ENCODE measurements around the gene WSCD2. TPM values are rescaled to one million over a fixed set of nuclear protein-coding genes. Genes with fewer than 3 reads are reported as not detected.

The WSCD2 gene
- polyA plus RNA-seq, 3 donors from 2014 or later: not detected

DNA sequence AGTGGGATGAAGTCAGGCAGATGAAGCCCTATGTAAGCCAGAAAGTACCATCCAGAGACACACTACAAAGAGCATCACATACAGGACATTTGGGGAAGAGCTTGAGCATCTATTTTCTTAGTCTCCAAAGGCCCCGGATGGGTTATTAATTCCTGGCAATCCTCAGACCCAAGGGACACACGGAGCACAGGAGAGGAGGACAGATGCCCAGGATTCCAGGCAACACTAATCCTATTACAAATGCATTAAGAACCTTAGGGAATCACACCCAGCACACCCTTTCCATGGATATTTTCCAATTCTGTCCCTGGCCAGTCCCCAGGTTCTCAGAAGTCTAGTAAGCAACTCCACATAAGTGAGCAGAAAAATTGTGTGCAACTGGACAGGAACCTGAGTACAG, 144.1 kb downstream of the WSCD2 start:
- Mint-ChIP-seq H3K36me3 (peaks cover 0 to 5% (median 0%) of the 10 kb centered on the region in 3 donors), H3K27ac (no peak overlapping the region), H3K27me3 (ENCODE audit: low read depth in 3 of 3) (peaks cover 0 to 2% (median 2%) of the 10 kb centered on the region in 3 donors), H3K4me3 (no peak overlapping the region), H3K4me1 (peaks cover 23 to 32% of the 10 kb centered on the region in 2 donors), H3K9me3 (no peaks in the 10 kb centered on the region)
- DNase-seq: no peak

DNA sequence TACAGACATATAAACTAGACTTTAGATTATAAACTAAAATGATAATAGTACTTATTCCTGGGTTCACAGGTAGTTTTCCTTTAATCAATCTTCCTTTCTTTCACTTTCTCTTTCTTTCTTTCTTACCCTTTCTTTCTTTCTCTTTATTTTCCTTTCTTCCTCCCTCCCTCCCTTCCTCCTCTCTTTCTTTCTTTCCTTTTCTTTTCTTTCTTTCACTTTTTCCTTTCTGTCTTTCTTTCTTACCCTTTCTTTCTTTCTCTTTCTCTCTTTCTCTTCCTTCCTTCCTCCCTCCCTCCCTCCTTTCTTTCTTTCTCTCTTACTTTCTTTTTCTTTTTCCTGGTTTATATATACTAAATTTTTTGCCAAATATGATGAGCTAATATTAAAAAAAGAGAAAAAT, 148.5 kb downstream of the WSCD2 start:
- Mint-ChIP-seq H3K27me3 (ENCODE audit: low read depth in 3 of 3) (peaks cover 0 to 2% (median 2%) of the 10 kb centered on the region in 3 donors), H3K4me3 (no peak overlapping the region), H3K36me3 (peaks cover 0 to 5% (median 0%) of the 10 kb centered on the region in 3 donors)

DNA sequence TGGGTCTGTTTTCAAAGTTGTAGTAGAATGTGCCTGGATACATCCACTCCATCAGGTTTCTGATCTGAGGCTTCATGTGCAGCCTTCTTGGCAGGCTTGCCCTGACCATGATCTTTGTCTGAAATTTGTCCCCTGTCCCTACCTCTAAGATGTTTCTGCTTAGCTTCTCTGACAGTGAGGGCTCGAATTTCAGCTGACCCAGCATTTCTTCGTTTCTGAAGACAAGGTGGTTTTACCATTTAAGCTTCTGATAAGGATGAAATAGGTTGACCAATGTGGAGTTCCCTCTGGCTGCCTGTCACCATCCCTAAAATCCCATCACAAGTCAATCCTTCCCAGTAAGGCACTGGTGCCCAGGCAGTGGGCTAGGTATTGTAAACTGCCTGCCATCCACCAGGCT, 153.1 kb downstream of the WSCD2 start:
- H3K4me3 Mint-ChIP-seq: peak overlapping the region; percentile 54 to 86 (median 74)
- DNase-seq: no peak
- peak overlapping the region; percentile 21 to 88 (median 62) for H3K27ac Mint-ChIP-seq
- H3K9me3 Mint-ChIP-seq: peaks cover 0 to 1% (median 0%) of the 10 kb centered on the region in 6 donors
- peaks cover 3 to 4% (median 4%) of the 10 kb centered on the region in 3 donors for H3K36me3 Mint-ChIP-seq
- H3K27me3 Mint-ChIP-seq (ENCODE audit: low read depth in 3 of 3): no peaks in the 10 kb centered on the region
- peaks cover 55 to 76% of the 10 kb centered on the region in 2 donors for H3K4me1 Mint-ChIP-seq

More for the DNA sequence above, 148.5 kb downstream of the WSCD2 start:
- Mint-ChIP-seq H3K27ac (peak overlapping the region in 2 of 6 donors; percentile 40 to 59), H3K9me3 (no peaks in the 10 kb centered on the region), H3K4me1 (peaks cover 21 to 36% of the 10 kb centered on the region in 2 donors)
- no peak for DNase-seq

DNA sequence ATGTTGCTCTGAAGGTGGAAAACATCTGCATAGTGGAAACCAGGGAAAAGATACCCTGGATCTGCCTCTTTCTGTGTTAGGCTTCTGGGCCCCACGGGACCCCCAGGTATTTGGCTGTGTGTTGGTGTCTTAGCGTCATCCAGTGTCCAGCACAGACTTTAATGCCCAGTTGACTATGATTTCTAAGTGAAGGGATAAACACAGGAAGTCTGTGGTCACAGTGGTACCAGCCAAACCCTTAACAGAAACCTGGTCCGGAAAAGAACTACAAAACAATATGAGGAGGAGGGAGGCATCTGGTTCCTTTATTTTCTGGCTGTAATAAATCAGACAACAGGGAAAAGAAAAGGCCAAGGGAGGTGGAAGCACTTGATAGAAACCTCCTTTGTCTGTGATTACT, 153.6 kb downstream of the WSCD2 start:
- Mint-ChIP-seq H3K4me1 (peaks cover 52 to 76% of the 10 kb centered on the region in 2 donors), H3K4me3 (peak overlapping the region; percentile 54 to 86 (median 74)), H3K27me3 (ENCODE audit: low read depth in 3 of 3) (no peaks in the 10 kb centered on the region), H3K36me3 (peaks cover 8 to 9% (median 8%) of the 10 kb centered on the region in 3 donors), H3K9me3 (peaks cover 0 to 1% (median 0%) of the 10 kb centered on the region in 6 donors), H3K27ac (peak overlapping the region; percentile 21 to 88 (median 62))
- peak; percentile 28 to 40 (median 28) for DNase-seq

DNA sequence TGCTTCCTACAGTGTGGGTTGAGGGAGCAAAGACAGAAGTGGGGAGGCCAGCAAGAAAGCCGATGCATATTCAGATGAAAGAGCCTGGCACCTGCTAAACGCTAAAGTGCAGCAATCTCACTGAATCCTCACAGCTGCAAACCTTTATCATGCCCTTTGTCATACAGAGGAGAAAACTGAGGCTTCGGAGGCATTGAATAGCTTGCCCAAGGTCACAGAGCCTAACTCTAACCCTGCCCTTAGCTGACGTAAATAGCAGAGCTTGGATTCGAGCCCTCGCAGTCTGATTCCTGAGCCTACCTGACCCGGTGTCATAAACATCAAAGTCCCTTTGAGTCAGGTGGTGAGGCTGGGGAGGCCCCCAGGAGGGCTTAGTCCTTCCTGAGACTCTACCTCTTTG, 155.1 kb downstream of the WSCD2 start:
- H3K9me3 Mint-ChIP-seq: peaks cover 0 to 1% (median 0%) of the 10 kb centered on the region in 6 donors
- peaks cover 14 to 15% (median 15%) of the 10 kb centered on the region in 3 donors for H3K36me3 Mint-ChIP-seq
- peak overlapping the region in 3 of 6 donors; percentile 30 to 84 (median 43) for H3K27ac Mint-ChIP-seq
- H3K27me3 Mint-ChIP-seq (ENCODE audit: low read depth in 3 of 3): no peaks in the 10 kb centered on the region
- DNase-seq: no peak
- peak overlapping the region in 3 of 5 donors; percentile 53 to 86 (median 65) for H3K4me3 Mint-ChIP-seq
- H3K4me1 Mint-ChIP-seq: peaks cover 55 to 73% of the 10 kb centered on the region in 2 donors

- Mint-ChIP-seq H3K36me3 (peaks cover 16 to 23% (median 17%) of the 10 kb centered on the region in 3 donors), H3K27me3 (ENCODE audit: low read depth in 3 of 3) (no peaks in the 10 kb centered on the region), H3K4me1 (peaks cover 55 to 78% of the 10 kb centered on the region in 2 donors), H3K27ac (peak overlapping the region in 4 of 6 donors; percentile 39 to 77 (median 48)), H3K4me3 (peak overlapping the region in 1 of 5 donors; percentile 51), H3K9me3 (peaks cover 0 to 1% (median 0%) of the 10 kb centered on the region in 6 donors)
- DNase-seq: no peak
Observed at GRCh38 chr12:108285016-108285415, 155.9 kb downstream of the WSCD2 start.

GRCh38 chr12:108287227-108287626, 158.1 kb downstream of the WSCD2 start:
- Mint-ChIP-seq H3K4me1 (peaks cover 60 to 88% of the 10 kb centered on the region in 2 donors), H3K9me3 (peaks cover 0 to 1% (median 0%) of the 10 kb centered on the region in 6 donors), H3K36me3 (peaks cover 29 to 43% (median 35%) of the 10 kb centered on the region in 3 donors), H3K27me3 (ENCODE audit: low read depth in 3 of 3) (peaks cover 0 to 3% (median 0%) of the 10 kb centered on the region in 3 donors), H3K4me3 (no peak overlapping the region), H3K27ac (peak overlapping the region in 5 of 6 donors; percentile 38 to 92 (median 80))
- no peak for DNase-seq

DNA sequence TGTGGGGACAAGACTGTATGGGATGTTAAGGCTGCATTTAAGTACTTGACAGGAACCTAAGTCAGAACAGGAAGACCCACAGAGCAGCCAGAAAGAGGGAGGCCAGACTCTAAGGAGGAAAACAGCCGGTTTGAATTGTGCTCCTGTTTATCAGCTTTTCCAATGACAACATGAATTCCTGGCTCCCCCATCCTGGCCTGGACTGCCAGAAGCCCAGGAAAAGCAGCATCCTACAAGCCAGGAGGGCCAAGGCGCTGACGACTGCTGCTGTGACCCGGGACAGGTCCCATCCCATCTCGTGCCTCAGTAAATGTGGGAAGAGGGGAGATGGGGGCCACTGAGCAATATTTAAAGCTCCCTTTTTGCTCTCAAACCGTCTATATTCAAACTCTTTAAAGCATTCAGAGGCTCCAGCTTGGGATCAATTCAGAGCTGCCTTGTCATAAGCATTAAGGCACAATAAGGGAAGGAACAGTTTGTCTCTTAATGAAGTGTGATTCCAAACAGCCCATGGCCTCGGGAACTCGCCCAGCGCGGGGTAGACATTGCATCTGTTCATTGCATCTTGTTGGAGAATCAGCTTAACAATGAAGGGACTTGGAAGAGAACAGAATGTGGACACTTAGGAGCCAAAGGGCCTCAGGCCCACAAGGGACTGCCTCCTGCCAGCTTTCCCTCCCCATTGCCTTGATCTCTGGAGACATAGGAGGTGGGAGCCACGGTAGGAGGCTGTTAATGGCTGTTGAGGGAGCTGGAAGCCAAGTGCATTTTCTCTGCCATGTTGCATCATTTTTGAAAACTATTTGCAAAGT, 160.5 kb downstream of the WSCD2 start:
- DNase-seq: no peak
- Mint-ChIP-seq H3K4me3 (no peak overlapping the region), H3K36me3 (peaks cover 43 to 57% (median 50%) of the 10 kb centered on the region in 3 donors), H3K27ac (peak overlapping the region in 5 of 6 donors; percentile 34 to 92 (median 84)), H3K9me3 (peaks cover 0 to 1% (median 0%) of the 10 kb centered on the region in 6 donors), H3K4me1 (peaks cover 59 to 88% of the 10 kb centered on the region in 2 donors), H3K27me3 (ENCODE audit: low read depth in 3 of 3) (peaks cover 0 to 10% (median 0%) of the 10 kb centered on the region in 3 donors)

DNA sequence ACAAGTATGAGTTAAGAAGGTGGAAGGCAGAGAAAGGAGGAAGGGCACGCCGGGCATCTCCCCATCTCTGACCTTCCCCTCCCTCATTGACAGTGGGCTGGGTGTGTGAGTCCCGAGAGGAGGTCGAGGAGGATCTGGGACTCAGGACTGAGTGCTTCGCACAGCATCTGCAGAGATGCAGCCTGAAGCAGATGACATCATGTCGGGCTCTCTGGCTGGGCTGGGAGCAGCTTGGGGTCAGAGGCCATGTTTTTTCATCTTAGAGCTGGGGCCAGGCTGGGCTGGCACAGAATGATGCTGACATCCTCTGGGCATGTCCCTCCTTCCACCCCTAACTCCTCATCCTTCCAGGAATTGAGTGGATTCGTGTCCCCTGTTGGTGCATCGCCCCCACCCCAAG, 166.6 kb downstream of the WSCD2 start:
- Mint-ChIP-seq H3K27me3 (ENCODE audit: low read depth in 3 of 3) (peaks cover 0 to 10% (median under 1%) of the 10 kb centered on the region in 3 donors), H3K36me3 (peaks cover 31 to 37% (median 32%) of the 10 kb centered on the region in 3 donors), H3K9me3 (no peaks in the 10 kb centered on the region), H3K4me3 (peak overlapping the region; percentile 54 to 78 (median 70)), H3K4me1 (peaks cover 97 to 100% of the 10 kb centered on the region in 2 donors), H3K27ac (peak overlapping the region; percentile 91 to 97 (median 95))
- DNase-seq: no peak

DNA sequence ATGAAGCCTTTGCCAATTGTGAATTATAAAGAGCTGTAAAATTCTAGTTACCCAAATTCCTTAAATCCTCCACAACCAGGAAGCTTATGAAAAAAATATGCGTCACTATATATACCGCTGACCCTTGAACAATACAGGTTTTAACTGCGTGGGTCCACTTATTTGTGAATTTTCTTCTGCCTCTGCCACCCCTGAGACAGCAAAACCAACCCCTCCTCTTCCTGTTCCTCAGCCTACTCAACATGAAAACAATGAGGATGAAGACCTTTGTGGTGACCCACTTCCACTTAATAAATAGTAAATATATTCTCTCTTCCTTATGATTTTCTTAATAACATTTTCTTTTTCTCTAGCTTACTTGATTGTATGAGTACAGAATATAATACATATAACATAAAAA, 167.9 kb downstream of the WSCD2 start:
- peak in 1 of 3 donors; percentile 37 for DNase-seq
- Mint-ChIP-seq H3K4me1 (peaks cover 99 to 100% of the 10 kb centered on the region in 2 donors), H3K27ac (peak overlapping the region; percentile 91 to 97 (median 95)), H3K27me3 (ENCODE audit: low read depth in 3 of 3) (peaks cover 8 to 23% (median 11%) of the 10 kb centered on the region in 3 donors), H3K9me3 (peaks cover 0 to 2% (median 0%) of the 10 kb centered on the region in 6 donors), H3K4me3 (peak overlapping the region; percentile 66 to 78 (median 70)), H3K36me3 (peaks cover 20 to 27% (median 26%) of the 10 kb centered on the region in 3 donors)

DNA sequence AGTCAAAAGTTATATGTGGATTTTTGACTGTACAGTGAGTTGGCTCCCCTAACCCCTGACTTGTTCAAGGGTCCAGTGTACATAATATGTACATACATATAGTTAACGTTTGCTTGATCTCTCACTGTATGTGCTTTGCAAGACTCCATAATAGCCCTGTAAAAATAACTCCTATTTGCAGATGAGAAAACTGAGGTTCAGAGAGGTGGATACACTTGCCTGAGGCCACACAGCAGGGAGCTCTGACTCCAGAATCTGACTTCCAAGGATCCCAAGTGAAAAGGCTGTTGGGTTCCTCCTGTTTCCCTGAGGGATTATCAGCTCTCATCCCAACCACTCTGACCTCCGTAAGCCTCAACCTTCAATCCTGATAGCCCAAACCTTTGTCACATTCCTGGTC, 168.3 kb downstream of the WSCD2 start:
- Mint-ChIP-seq H3K36me3 (peaks cover 15 to 25% (median 22%) of the 10 kb centered on the region in 3 donors), H3K9me3 (peaks cover 0 to 2% (median 0%) of the 10 kb centered on the region in 6 donors), H3K27ac (peak overlapping the region; percentile 91 to 97 (median 95)), H3K4me3 (peak overlapping the region; percentile 66 to 78 (median 70)), H3K4me1 (peaks cover 99 to 100% of the 10 kb centered on the region in 2 donors), H3K27me3 (ENCODE audit: low read depth in 3 of 3) (peaks cover 8 to 20% (median 11%) of the 10 kb centered on the region in 3 donors)
- no peak for DNase-seq

DNA sequence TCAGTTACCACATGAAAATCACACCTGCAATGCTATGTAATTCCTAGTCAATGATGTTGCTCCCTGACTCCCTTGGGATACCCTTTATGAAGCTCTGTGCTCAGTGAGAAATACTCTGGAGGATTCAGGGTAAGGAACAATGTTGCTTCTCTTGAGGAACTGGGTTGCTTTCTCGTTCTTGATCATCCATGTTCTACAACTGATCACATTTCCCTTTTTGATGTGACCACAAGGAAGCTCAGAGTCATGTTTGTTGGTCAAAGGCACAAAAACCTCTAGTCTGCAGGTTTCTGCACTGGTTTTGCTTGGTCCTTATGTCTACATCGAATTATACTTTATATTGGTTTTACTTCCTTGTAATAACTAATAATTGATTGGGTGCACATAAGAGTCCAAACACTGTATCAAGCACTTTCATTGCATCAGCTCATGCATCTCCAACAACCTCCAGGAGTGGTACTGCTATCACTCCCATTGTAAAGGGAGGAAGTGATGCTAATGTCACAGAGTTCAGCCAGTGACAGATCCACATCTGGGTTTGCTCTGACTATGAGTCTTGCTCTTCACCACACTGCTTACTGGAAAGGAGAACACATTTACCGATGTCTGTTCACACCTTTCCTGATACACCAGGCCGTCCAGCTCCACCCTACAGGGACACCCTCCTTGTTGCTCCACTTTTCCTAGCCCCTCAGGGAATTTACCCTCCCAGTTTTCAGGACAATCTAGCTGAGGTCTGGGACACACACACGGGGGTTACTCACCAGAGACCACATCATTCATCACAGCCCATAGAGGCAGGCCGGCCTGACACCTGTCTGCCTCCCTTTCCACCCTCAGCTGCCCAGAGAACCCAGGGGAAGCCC, 169.0 kb downstream of the WSCD2 start:
- peak overlapping the region; percentile 91 to 97 (median 95) for H3K27ac Mint-ChIP-seq
- peak in 1 of 3 donors; percentile 29 for DNase-seq
- peaks cover 8 to 19% (median 11%) of the 10 kb centered on the region in 3 donors for H3K27me3 Mint-ChIP-seq (ENCODE audit: low read depth in 3 of 3)
- peak overlapping the region; percentile 66 to 78 (median 70) for H3K4me3 Mint-ChIP-seq
- H3K4me1 Mint-ChIP-seq: peaks cover 100% of the 10 kb centered on the region in 2 donors
- peaks cover 8 to 18% (median 14%) of the 10 kb centered on the region in 3 donors for H3K36me3 Mint-ChIP-seq
- peaks cover 0 to 2% (median 0%) of the 10 kb centered on the region in 6 donors for H3K9me3 Mint-ChIP-seq

GRCh38 chr12:108298761-108299275, 169.7 kb downstream of the WSCD2 start:
- peak overlapping the region; percentile 91 to 97 (median 95) for H3K27ac Mint-ChIP-seq
- H3K9me3 Mint-ChIP-seq: peaks cover 0 to 2% (median 0%) of the 10 kb centered on the region in 6 donors
- peaks cover 100% of the 10 kb centered on the region in 2 donors for H3K4me1 Mint-ChIP-seq
- peaks cover 8 to 17% (median 11%) of the 10 kb centered on the region in 3 donors for H3K27me3 Mint-ChIP-seq (ENCODE audit: low read depth in 3 of 3)
- H3K36me3 Mint-ChIP-seq: peaks cover 3 to 13% (median 10%) of the 10 kb centered on the region in 3 donors
- peak overlapping the region; percentile 66 to 78 (median 70) for H3K4me3 Mint-ChIP-seq
- DNase-seq: no peak

Measured in immature natural killer cell (primary cell).